D341Med (cell line): Measurements from ENCODE around the gene TXNDC9.
"Not testable (repeated sequence)": the region's sequence is repeated elsewhere in the genome, so short reads cannot be mapped to it uniquely, and the experiment has no call there.

Source experiments
- DNase-seq: peaks from one replicate; pipeline ENCODE4 v3.0.0; 2012; ENCODE audit warnings: low spot score

Gene TXNDC9

GRCh38 chr2:99335911-99336803, at the start of gene TXNDC9:
Gene TXNDC9 (minus strand): TSS chr2:99336333. CDS start chr2:99333210, 3,123 bp downstream.
- DNase-seq: peak; percentile 97

GRCh38 chr2:99382143-99382542, 46.0 kb upstream of the TXNDC9 start:
- no peak for DNase-seq

- no peak for DNase-seq
Observed at GRCh38 chr2:99380376-99381010, 44.4 kb upstream of the TXNDC9 start.

GRCh38 chr2:99377879-99378278, 41.7 kb upstream of the TXNDC9 start:
- DNase-seq: no peak

GRCh38 chr2:99376254-99376864, 40.2 kb upstream of the TXNDC9 start:
- DNase-seq: no peak

- no peak for DNase-seq
Observed at GRCh38 chr2:99374747-99375146, 38.6 kb upstream of the TXNDC9 start.

GRCh38 chr2:99373144-99373543, 37.0 kb upstream of the TXNDC9 start:
- DNase-seq: no peak

- DNase-seq: not testable (repeated sequence)
Observed at GRCh38 chr2:99368854-99369253, 32.7 kb upstream of the TXNDC9 start.

GRCh38 chr2:99365661-99366060, 29.5 kb upstream of the TXNDC9 start:
- no peak for DNase-seq

GRCh38 chr2:99356853-99357252, 20.7 kb upstream of the TXNDC9 start:
- no peak for DNase-seq

- not testable (repeated sequence) for DNase-seq
Observed at GRCh38 chr2:99354825-99355224, 18.7 kb upstream of the TXNDC9 start.

- no peak for DNase-seq
Observed at GRCh38 chr2:99354070-99354469, 17.9 kb upstream of the TXNDC9 start.

- no peak for DNase-seq
Observed at GRCh38 chr2:99350194-99350593, 14.1 kb upstream of the TXNDC9 start.

- no peak for DNase-seq
Observed at GRCh38 chr2:99348173-99348572, 12.0 kb upstream of the TXNDC9 start.

- DNase-seq: no peak
Observed at GRCh38 chr2:99346218-99346617, 10.1 kb upstream of the TXNDC9 start.

- DNase-seq: not testable (repeated sequence)
Observed at GRCh38 chr2:99345446-99345845, 9.3 kb upstream of the TXNDC9 start.

GRCh38 chr2:99342536-99342935, 6.4 kb upstream of the TXNDC9 start:
- no peak for DNase-seq

- no peak for DNase-seq
Observed at GRCh38 chr2:99340669-99341236, 4.6 kb upstream of the TXNDC9 start.

- DNase-seq: no peak
Observed at GRCh38 chr2:99338029-99338585, 2.0 kb upstream of the TXNDC9 start.

- peak; percentile 91 for DNase-seq
Observed at GRCh38 chr2:99337113-99338028, 1.2 kb upstream of the TXNDC9 start, which contains the start of gene EIF5B. Gene EIF5B (plus strand): TSS chr2:99337389. CDS start chr2:99337555, 166 bp downstream.

GRCh38 chr2:99336804-99337112, 625 bp upstream of the TXNDC9 start:
- DNase-seq: no peak
